Endothelial cell of umbilical vein (primary cell): Measurements from ENCODE around the gene IPO4. TPM values are rescaled to one million over a fixed set of nuclear protein-coding genes. Genes with fewer than 3 reads are reported as not detected.

Experiments
- BruUV-seq: library from RNA; stranded (reverse); fragments of 400-500 nt; replicated peaks from 2 replicates; lab custom pipeline; 2021; lab: Mats Ljungman, UMichigan
- CTCF ChIA-PET: fragments of 300-600, 350-600 bp; sonication (Branson Sonifier 250); formaldehyde crosslinking; loops from one replicate; lab custom pipeline; 2021; ENCODE audit warnings: antibody characterized with exemption, inconsistent platforms; lab: Charles Lee
- POLR2A ChIA-PET: fragments of 300-600, 350-600 bp; sonication (Branson Sonifier 250); formaldehyde crosslinking; loops from one replicate; lab custom pipeline; 2021; ENCODE audit warnings: antibody characterized with exemption, inconsistent platforms; lab: Charles Lee
- DNase-seq: peaks from one replicate; pipeline ENCODE4 v3.0.0-alpha.2; 2011; ENCODE audit warnings: low read depth, low spot score
- FAIRE-seq: peaks from 2 replicates; lab custom pipeline; 2011; peaks lifted over from hg19 to GRCh38; lab: Jason Lieb, UNC
- H2AFZ ChIP-seq: 2 replicates; pipeline ENCODE4 v1.6.0; 2012; ENCODE audit warnings: low read depth, low read length, control low read depth, inconsistent platforms
- H3K27ac ChIP-seq: 2 replicates; pipeline ENCODE4 v1.5.1; 2011; ENCODE audit warnings: low read depth, mild to moderate bottlenecking, control low read depth, low read length, moderate library complexity; ENCODE audit not compliant: insufficient read depth
- H3K27me3 ChIP-seq, 2 experiments: 2 replicates each; pipeline versions ENCODE4 v1.6.0 to v1.6.1; 2011; ENCODE audit warnings: low read length in 2 of 2, mixed read lengths in 1 of 2; ENCODE audit not compliant: control insufficient read depth in 2 of 2, insufficient read depth in 2 of 2
- H3K36me3 ChIP-seq, 2 experiments: 2 replicates in 1 of 2; 3 replicates in 1 of 2; pipeline ENCODE4 v1.5.1; 2011; ENCODE audit warnings: low read length in 2 of 2, mild to moderate bottlenecking in 1 of 2, moderate library complexity in 1 of 2; ENCODE audit not compliant: control insufficient read depth in 2 of 2, insufficient read depth in 2 of 2; ENCODE audit errors: extremely low read depth in 1 of 2
- H3K4me1 ChIP-seq: 3 replicates; pipeline ENCODE4 v1.5.1; 2011; ENCODE audit warnings: mild to moderate bottlenecking, low read length; ENCODE audit not compliant: control insufficient read depth, insufficient read depth; ENCODE audit errors: extremely low read depth
- H3K4me2 ChIP-seq: 2 replicates; pipeline ENCODE4 v1.6.1; 2011; ENCODE audit warnings: low read length, control low read depth, mixed read lengths; ENCODE audit not compliant: insufficient read depth
- H3K4me3 ChIP-seq, 3 experiments: fragments of 200-600 bp in 1 of 3; sonication (generic), shearing (Covaris generic) in 1 of 3; replicated peaks in 1 of 3; 2 replicates each; pipeline ENCODE4 v1.5.1; 2011 to 2016; ENCODE audit warnings: control low read depth in 3 of 3, low read length in 3 of 3, mild to moderate bottlenecking in 2 of 3, inconsistent platforms in 1 of 3, low read depth in 1 of 3, moderate library complexity in 1 of 3; ENCODE audit not compliant: insufficient read depth in 1 of 3
- H3K79me2 ChIP-seq: 2 replicates; pipeline ENCODE4 v1.6.0; 2012; ENCODE audit warnings: low read length, inconsistent platforms; ENCODE audit not compliant: control insufficient read depth, insufficient read depth
- H3K9ac ChIP-seq: replicated peaks from 2 replicates; pipeline ENCODE3; 2011; ENCODE audit warnings: low read length, control low read depth; ENCODE audit not compliant: insufficient read depth; ENCODE audit errors: extremely low read depth
- H3K9me1 ChIP-seq: replicated peaks from 3 replicates; pipeline ENCODE4 v1.6.0; 2011; ENCODE audit warnings: mild to moderate bottlenecking, low read length; ENCODE audit not compliant: control insufficient read depth, insufficient read depth; ENCODE audit errors: extremely low read depth
- H3K9me3 ChIP-seq: replicated peaks from 2 replicates; pipeline ENCODE4 v1.5.1; 2012; ENCODE audit warnings: low read length, inconsistent platforms; ENCODE audit not compliant: control insufficient read depth, insufficient read depth
- H4K20me1 ChIP-seq: replicated peaks from 2 replicates; pipeline ENCODE3; 2011; ENCODE audit warnings: mild to moderate bottlenecking, low read length; ENCODE audit not compliant: control insufficient read depth, insufficient read depth; ENCODE audit errors: extremely low read depth
- CTCF ChIP-seq, 2 donors: IDR thresholded peaks; 1 replicate in 1 of 2; 2 replicates in 1 of 2; pipeline ENCODE4 v1.5.1; 2011; ENCODE audit warnings: low read length in 2 of 2, mild to moderate bottlenecking in 2 of 2, moderate library complexity in 2 of 2, control low read depth in 1 of 2, inconsistent platforms in 1 of 2, low read depth in 1 of 2; ENCODE audit not compliant: insufficient read depth in 1 of 2; ENCODE audit errors: extremely low read depth in 1 of 2
- EZH2 ChIP-seq: IDR thresholded peaks from 2 replicates; pipeline ENCODE4 v1.6.1; 2012; ENCODE audit warnings: borderline replicate concordance, low read depth, mild to moderate bottlenecking, moderate library complexity, low read length, inconsistent platforms; ENCODE audit not compliant: severe bottlenecking
- FOS ChIP-seq: IDR thresholded peaks from 2 replicates; pipeline ENCODE4 v1.6.1; 2011; ENCODE audit warnings: mild to moderate bottlenecking, low read length, moderate library complexity, borderline replicate concordance; ENCODE audit not compliant: insufficient read depth
- GATA2 ChIP-seq: IDR thresholded peaks from 2 replicates; pipeline ENCODE4 v1.7.0; 2011; ENCODE audit warnings: low read depth, mild to moderate bottlenecking, moderate library complexity, mixed read lengths, low read length; ENCODE audit not compliant: insufficient read length, insufficient read depth
- JUN ChIP-seq: IDR thresholded peaks from 2 replicates; pipeline ENCODE4 v1.6.1; 2011; ENCODE audit warnings: borderline replicate concordance, low read depth; ENCODE audit not compliant: insufficient read length, insufficient read depth
- MYC ChIP-seq: IDR thresholded peaks from one replicate; pipeline ENCODE4 v1.6.1; 2011; ENCODE audit warnings: mild to moderate bottlenecking, low read depth, low read length
- POLR2A ChIP-seq: IDR thresholded peaks from 2 replicates; pipeline ENCODE4 v1.6.1; 2012; ENCODE audit warnings: low read depth, mild to moderate bottlenecking, control low read depth, low read length
- POLR2AphosphoS5 ChIP-seq: IDR thresholded peaks from 2 replicates; pipeline ENCODE4 v1.6.1; 2012; ENCODE audit warnings: low read depth, mild to moderate bottlenecking, control low read depth, low read length, moderate library complexity; ENCODE audit not compliant: insufficient read depth
- dilution Hi-C: fragments of 300-500 bp; cut with MboI; formaldehyde crosslinking; loops from one replicate; pipeline ENCODE4 v1.15.0; 2019; ENCODE audit warnings: low sequenced_read_pairs; ENCODE audit not compliant: extremely low pct_ligation_motif_present
- intact Hi-C: fragments of 100-400 bp; cut with micrococcal nuclease; formaldehyde crosslinking; loops from one replicate; pipeline ENCODE4 v1.10.0; 2022
- polyA plus RNA-seq, 4 experiments: library from polyadenylated mRNA; depleted of rRNA in 3 of 4; stranded (reverse) in 3 of 4; unstranded in 1 of 4; fragments of >200 nt; gene quantifications; 2 replicates each; pipeline versions ENCODE4 v1.2.1 to v1.2.3, GENCODE V29; 2011 to 2012; ENCODE audit warnings: missing spikeins in 1 of 4
- total RNA-seq: library from RNA; stranded (reverse); gene quantifications from 2 replicates; pipeline ENCODE4 v1.2.3, GENCODE V29; 2021
- TF ChIP-seq, protein P1 (sequence below): IDR thresholded peaks from 2 replicates; pipeline ENCODE4 v1.6.1; 2011; ENCODE audit not compliant: insufficient read depth, insufficient read length

The IPO4 gene
- total and polyA plus RNA-seq, 2 donors (not counting 3 experiments of a cell fraction or from before 2014, with no cell fraction given): 24.6 to 66.5 TPM

DNA sequence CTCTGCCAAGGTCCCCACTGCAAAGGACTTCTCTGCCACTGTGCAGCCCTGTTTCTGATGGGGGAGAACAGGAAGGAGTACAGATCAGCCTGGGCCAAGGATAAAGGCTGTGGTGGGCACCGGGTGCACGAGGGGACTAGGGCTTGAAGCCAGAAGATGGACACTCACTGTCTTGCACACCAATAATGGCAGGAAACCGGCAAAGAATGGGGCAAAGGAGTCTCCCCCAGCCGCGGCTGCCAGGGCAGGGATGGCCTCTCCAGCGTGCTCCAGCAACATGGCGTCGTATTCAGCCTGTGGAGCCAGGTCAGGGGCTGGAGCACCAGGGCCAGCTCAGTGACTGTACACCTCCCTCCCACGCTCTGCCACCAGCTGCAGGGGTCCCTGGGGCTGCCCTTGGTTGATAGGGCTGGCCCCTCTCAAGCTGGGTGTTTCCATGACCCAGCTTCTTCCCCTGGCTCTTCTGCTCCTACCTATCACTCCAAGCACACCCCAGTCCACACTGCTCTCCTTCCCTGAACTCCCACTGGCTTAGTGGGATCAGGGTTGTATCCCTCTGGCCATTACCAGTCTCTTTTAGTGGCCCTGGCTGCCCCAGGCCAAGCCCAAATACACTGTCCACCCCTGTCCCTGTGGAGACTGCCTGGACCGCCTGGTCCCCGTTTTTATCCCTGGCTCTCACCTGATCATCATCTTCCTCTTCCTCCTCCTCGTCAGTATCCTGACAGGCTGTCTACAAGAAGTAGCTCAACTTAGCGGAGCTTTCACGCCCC, 6.3 kb downstream of the IPO4 start:
- FAIRE-seq (no peak), DNase-seq (no peak)
- Histone ChIP-seq H3K79me2 (no peaks in the 10 kb centered on the region), H2AFZ (no peak overlapping the region), H3K4me3 (no peak overlapping the region), H3K4me1 (no peaks in the 10 kb centered on the region), H4K20me1 (no peaks in the 10 kb centered on the region), H3K36me3 (peaks cover 0 to 40% of the 10 kb centered on the region in 2 experiments), H3K4me2 (no peak overlapping the region), H3K9ac (no peak overlapping the region), H3K27ac (no peak overlapping the region), H3K27me3 (no peaks in the 10 kb centered on the region), H3K9me3 (no peaks in the 10 kb centered on the region), H3K9me1 (no peaks in the 10 kb centered on the region)
- BruUV-seq: no TSS peak
- TF ChIP-seq POLR2A (no peak), MYC (no peak), FOS (no peak), EZH2 (no peak), JUN (no peak), GATA2 (no peak), CTCF (IDR thresholded peaks at IDR 0.05; ENCODE audit: extremely low read depth in 1 of 2, insufficient read depth in 1 of 2, low read depth in 1 of 2, low read length in 2 of 2) (no peak), POLR2AphosphoS5 (no peak)
- TF ChIP-seq, protein P1, sequence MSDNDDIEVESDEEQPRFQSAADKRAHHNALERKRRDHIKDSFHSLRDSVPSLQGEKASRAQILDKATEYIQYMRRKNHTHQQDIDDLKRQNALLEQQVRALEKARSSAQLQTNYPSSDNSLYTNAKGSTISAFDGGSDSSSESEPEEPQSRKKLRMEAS: no peak
- ChIA-PET CTCF (interaction anchor here (1.9 kb wide), 1 partner anchor 115 kb away, joined by 7 read pairs; no protein-coding TSS in a partner anchor), POLR2A (no interaction called here)
- dilution Hi-C loops (no loop called here), intact Hi-C loops (no loop called here)
